ENCODE results near the gene CLUH. TPM values are rescaled to one million over a fixed set of nuclear protein-coding genes. Genes with fewer than 3 reads are reported as not detected.
A peak's percentile ranks its signal among the peaks of the same experiment; 100 is the strongest.

Gene CLUH
- total RNA-seq, 1 experiment from 2014 or later = 161 TPM

DNA sequence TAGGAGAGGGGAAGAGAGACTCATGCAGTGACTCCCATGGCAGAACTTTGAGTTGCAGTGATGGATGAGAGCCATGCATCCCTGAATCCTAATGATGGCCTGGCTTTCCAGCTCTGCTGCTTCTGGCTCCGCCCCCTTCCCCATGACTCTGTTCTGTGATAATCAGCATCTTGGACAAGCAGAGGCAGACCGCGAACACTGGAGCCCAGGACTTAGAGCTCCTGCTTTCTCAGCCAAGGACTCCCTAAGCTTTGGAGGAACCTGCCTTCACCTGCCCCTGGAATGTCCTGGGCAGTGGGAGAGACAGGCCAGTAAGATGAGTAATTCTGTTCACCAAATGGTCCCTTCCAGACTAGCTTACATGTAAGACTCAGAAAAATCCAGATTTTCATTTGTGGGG lies 25.4 kb upstream of the CLUH start:
- Histone ChIP-seq H3K4me3 (ENCODE audit: low read depth, low read length) (no peak overlapping the region), H3K36me3 (ENCODE audit: control insufficient read depth, insufficient read depth, low read length) (no peaks in the 10 kb centered on the region), H3K27me3 (replicated peaks; ENCODE audit: control insufficient read depth, insufficient read depth, low read length) (no peaks in the 10 kb centered on the region), H3K4me1 (no peaks in the 10 kb centered on the region), H3K9me3 (no peaks in the 10 kb centered on the region)
- CTCF ChIA-PET = no interaction called here
- no peak overlapping the region for H3K27ac Mint-ChIP-seq (ENCODE audit: unreplicated experiment)
- no TSS peak for BruUV-seq (replicated peaks)
- intact Hi-C loops (cut with micrococcal nuclease; ENCODE audit: unreplicated experiment) = no loop called here
- peaks cover 5% of the 10 kb centered on the region for H3K36me3 Mint-ChIP-seq (ENCODE audit: insufficient read depth, unreplicated experiment)
- no peak overlapping the region for H3K4me3 Mint-ChIP-seq (ENCODE audit: unreplicated experiment)
- TF ChIP-seq, protein P1, sequence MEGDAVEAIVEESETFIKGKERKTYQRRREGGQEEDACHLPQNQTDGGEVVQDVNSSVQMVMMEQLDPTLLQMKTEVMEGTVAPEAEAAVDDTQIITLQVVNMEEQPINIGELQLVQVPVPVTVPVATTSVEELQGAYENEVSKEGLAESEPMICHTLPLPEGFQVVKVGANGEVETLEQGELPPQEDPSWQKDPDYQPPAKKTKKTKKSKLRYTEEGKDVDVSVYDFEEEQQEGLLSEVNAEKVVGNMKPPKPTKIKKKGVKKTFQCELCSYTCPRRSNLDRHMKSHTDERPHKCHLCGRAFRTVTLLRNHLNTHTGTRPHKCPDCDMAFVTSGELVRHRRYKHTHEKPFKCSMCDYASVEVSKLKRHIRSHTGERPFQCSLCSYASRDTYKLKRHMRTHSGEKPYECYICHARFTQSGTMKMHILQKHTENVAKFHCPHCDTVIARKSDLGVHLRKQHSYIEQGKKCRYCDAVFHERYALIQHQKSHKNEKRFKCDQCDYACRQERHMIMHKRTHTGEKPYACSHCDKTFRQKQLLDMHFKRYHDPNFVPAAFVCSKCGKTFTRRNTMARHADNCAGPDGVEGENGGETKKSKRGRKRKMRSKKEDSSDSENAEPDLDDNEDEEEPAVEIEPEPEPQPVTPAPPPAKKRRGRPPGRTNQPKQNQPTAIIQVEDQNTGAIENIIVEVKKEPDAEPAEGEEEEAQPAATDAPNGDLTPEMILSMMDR (IDR thresholded peaks at IDR 0.05; ENCODE audit: insufficient read depth in 1 of 2, low read depth in 1 of 2, low read length in 1 of 2, severe bottlenecking in 1 of 2, unreplicated experiment in 1 of 2) = no peak
- peaks cover 6% of the 10 kb centered on the region for H3K27me3 Mint-ChIP-seq (ENCODE audit: insufficient read depth, unreplicated experiment)
- DNase-seq = no peak
- no peaks in the 10 kb centered on the region for H3K4me1 Mint-ChIP-seq (ENCODE audit: low read depth, unreplicated experiment)
- POLR2A ChIA-PET = no interaction called here
- no peaks in the 10 kb centered on the region for H3K9me3 Mint-ChIP-seq (ENCODE audit: unreplicated experiment)

GRCh38 chr17:2735896-2736295 lies 24.3 kb upstream of the CLUH start:
- Histone ChIP-seq H3K27me3 (replicated peaks; ENCODE audit: control insufficient read depth, insufficient read depth, low read length) (no peaks in the 10 kb centered on the region), H3K9me3 (no peaks in the 10 kb centered on the region), H3K36me3 (ENCODE audit: control insufficient read depth, insufficient read depth, low read length) (no peaks in the 10 kb centered on the region), H3K4me1 (no peaks in the 10 kb centered on the region), H3K4me3 (ENCODE audit: low read depth, low read length) (no peak overlapping the region)
- TF ChIP-seq, protein P1 (IDR thresholded peaks at IDR 0.05; ENCODE audit: insufficient read depth in 1 of 2, low read depth in 1 of 2, low read length in 1 of 2, severe bottlenecking in 1 of 2, unreplicated experiment in 1 of 2) = no peak
- Mint-ChIP-seq H3K4me1 (ENCODE audit: low read depth, unreplicated experiment) (no peaks in the 10 kb centered on the region), H3K27ac (ENCODE audit: unreplicated experiment) (no peak overlapping the region), H3K36me3 (ENCODE audit: insufficient read depth, unreplicated experiment) (peaks cover 5% of the 10 kb centered on the region), H3K9me3 (ENCODE audit: unreplicated experiment) (no peaks in the 10 kb centered on the region), H3K27me3 (ENCODE audit: insufficient read depth, unreplicated experiment) (peaks cover 5% of the 10 kb centered on the region), H3K4me3 (ENCODE audit: unreplicated experiment) (no peak overlapping the region)
- DNase-seq = peak in 1 of 2 experiments; percentile 38
- POLR2A ChIA-PET = no interaction called here
- no TSS peak for BruUV-seq (replicated peaks)
- CTCF ChIA-PET = no interaction called here
- intact Hi-C loops (cut with micrococcal nuclease; ENCODE audit: unreplicated experiment) = no loop called here

- no peaks in the 10 kb centered on the region for H3K9me3 Mint-ChIP-seq (ENCODE audit: unreplicated experiment)
- H3K9me3 ChIP-seq = no peaks in the 10 kb centered on the region
- H3K27me3 ChIP-seq (replicated peaks; ENCODE audit: control insufficient read depth, insufficient read depth, low read length) = no peaks in the 10 kb centered on the region
- no TSS peak for BruUV-seq (replicated peaks)
- ChIA-PET POLR2A (interaction anchor here (1.4 kb wide), 1 partner anchor 11 kb away, joined by 3 read pairs; no protein-coding TSS in a partner anchor), CTCF (no interaction called here)
- DNase-seq = no peak
- H3K4me1 ChIP-seq = no peaks in the 10 kb centered on the region
- peaks cover 5% of the 10 kb centered on the region for H3K36me3 Mint-ChIP-seq (ENCODE audit: insufficient read depth, unreplicated experiment)
- H3K4me3 Mint-ChIP-seq (ENCODE audit: unreplicated experiment) = no peak overlapping the region
- intact Hi-C loops (cut with micrococcal nuclease; ENCODE audit: unreplicated experiment) = no loop called here
- H3K36me3 ChIP-seq (ENCODE audit: control insufficient read depth, insufficient read depth, low read length) = no peaks in the 10 kb centered on the region
- H3K4me3 ChIP-seq (ENCODE audit: low read depth, low read length) = no peak overlapping the region
- TF ChIP-seq, protein P1 (IDR thresholded peaks at IDR 0.05; ENCODE audit: insufficient read depth in 1 of 2, low read depth in 1 of 2, low read length in 1 of 2, severe bottlenecking in 1 of 2, unreplicated experiment in 1 of 2) = no peak
- H3K27ac Mint-ChIP-seq (ENCODE audit: unreplicated experiment) = no peak overlapping the region
- peaks cover 4% of the 10 kb centered on the region for H3K27me3 Mint-ChIP-seq (ENCODE audit: insufficient read depth, unreplicated experiment)
- no peaks in the 10 kb centered on the region for H3K4me1 Mint-ChIP-seq (ENCODE audit: low read depth, unreplicated experiment)
These were observed 23.4 kb upstream of the CLUH start for GRCh38 chr17:2734939-2735338.
